Colon (tissue), 2 donors: ENCODE results near the gene WHRN.

Experiments
- FAIRE-seq: peaks from 2 replicates; lab custom pipeline; 2012; peaks lifted over from hg19 to GRCh38; lab: Jason Lieb, UNC
- donor health status: control.
- donor health status: control.

Gene WHRN

GRCh38 chr9:114397219-114397847, 107.9 kb downstream of the WHRN start:
- FAIRE-seq = no peak

- no peak for FAIRE-seq
Measured at GRCh38 chr9:114396558-114397218, 108.6 kb downstream of the WHRN start.

DNA sequence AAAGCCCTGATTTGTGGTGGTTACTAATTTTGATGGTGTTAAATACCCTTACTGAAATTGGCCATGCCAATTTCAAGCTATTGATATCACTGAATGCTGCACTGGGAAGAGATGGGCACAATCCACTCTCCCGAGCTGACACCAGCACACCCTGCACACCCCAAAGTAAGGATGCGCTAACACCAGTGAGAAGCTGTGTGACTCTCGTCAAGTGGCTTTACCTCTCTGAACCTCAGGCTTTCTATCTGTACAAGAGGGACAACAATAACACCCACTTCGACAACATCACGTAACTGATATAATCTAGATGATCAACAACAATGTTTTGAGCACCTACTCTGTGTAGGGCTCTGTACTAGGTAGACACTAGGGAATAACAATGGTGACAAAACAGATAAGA, 109.5 kb downstream of the WHRN start:
- no peak for FAIRE-seq

- no peak for FAIRE-seq
Measured at GRCh38 chr9:114395334-114395617, 110.0 kb downstream of the WHRN start.

- no peak for FAIRE-seq
Measured at GRCh38 chr9:114394523-114395333, 110.5 kb downstream of the WHRN start.

- no peak for FAIRE-seq
Measured at GRCh38 chr9:114392749-114393112, 112.5 kb downstream of the WHRN start.

- FAIRE-seq = no peak
Measured at GRCh38 chr9:114390952-114391351, 114.3 kb downstream of the WHRN start.

- no peak for FAIRE-seq
Measured at GRCh38 chr9:114389612-114390368, 115.5 kb downstream of the WHRN start.

DNA sequence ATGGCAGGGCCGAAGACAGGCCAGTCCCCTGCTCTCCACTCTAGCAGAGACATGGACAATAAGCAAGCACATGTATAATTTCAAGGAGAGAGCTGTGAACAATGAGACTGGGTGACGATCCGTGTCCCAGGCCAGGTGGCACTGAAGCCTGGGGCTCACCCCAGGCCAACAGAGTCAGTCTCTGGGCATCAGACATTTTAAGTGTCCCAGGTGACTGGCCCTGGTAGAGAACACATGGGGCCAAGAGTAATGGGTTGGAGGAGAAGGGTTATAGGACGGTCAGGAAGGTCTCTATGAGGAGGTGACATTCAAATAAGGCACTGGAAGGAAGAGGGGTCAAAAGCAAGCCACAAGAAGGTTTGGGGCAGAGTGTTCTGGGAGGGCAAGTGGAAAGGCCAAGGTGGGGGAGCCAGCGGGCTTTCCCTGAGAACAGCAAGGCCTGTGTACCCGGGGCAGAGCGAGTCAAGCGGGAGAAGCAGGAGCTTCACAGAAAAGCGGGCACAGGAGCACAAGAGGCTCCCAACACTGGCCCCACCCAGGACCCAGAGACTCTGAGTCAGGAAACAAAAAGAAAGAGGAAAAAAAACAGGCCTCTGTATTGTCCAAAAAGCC, 116.4 kb downstream of the WHRN start:
- FAIRE-seq = no peak

- no peak for FAIRE-seq
Measured at GRCh38 chr9:114388357-114388682, 117.0 kb downstream of the WHRN start.

DNA sequence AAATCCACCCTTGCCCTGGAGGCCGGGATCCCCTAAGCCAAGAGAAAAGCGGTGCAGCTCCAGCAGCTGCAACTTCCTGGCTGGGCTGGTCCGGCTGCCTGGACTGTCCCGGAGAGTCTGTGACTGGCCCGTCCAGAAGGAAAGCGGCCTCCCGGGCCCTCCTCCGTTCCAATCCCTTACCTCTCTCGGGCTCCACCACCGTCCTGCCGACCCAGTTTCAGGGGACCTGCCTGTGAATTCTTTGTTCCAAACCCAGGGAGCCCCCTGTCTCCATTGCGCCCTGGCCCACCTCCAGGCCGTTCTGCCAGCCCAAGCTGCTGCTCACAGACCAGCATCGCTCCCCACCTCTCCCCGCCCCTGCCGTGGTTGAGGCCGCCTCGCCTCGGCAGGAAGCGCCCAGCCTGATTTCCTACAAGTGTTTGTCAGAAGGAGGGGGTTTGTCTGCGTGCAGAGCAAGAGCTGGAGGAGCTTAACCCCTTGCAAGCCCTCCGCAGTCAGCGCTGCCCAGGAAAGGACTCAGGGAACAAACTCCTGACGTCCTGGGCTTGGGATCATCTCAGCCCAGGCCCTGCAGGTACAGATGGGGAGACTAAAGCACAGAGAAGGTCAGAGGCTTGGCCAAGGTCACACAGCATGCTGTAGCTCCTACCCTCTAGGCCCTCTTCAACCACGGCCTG, 117.5 kb downstream of the WHRN start, which contains the start of gene AKNA:
Gene AKNA, minus strand, starts transcription at position 303 of the 677 bp plus-strand sequence. CDS start 6,649 bp downstream, outside the sequence.
- no peak for FAIRE-seq

GRCh38 chr9:114386886-114387679, 118.2 kb downstream of the WHRN start:
- no peak for FAIRE-seq

- no peak for FAIRE-seq
Measured at GRCh38 chr9:114386361-114386885, 118.8 kb downstream of the WHRN start.

DNA sequence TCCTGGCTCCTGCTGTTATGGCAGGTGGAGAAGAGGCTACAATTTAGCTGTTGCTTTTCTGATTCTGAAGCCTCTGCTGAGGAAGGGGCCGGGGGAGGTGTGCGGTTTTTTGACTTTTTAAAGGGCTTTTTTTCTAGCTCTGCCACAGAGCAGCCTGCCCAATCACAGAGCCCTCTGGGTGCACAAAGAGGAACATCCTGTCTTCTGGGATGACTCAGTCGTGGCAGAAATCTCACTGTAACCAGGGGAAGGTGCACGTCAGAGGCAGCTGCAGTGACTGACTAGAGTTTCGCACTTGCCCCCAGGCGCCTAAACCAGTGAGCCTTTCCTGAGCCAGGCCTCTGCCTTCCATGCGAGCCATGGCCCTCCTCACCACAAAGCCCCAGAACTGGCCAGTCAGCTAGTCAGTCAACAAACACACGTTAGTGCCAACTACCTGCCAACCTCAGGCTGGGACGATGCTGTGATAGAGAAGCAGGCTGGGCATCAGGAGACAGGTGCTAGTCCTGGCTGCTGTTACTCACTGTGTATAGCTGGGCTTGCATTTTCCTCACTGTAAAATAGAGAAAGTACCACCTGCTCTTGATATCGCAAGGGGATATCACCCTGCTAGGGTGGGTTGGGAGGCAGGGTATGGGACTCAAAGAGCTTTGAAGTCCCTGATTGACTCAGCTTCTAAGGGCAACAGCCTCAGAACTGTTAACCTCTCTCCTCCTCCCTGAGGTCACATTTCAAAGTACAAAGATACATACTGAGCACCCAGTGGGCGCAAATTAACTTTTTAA, 119.7 kb downstream of the WHRN start:
- no peak for FAIRE-seq

- FAIRE-seq = no peak
Measured at GRCh38 chr9:114384836-114385396, 120.4 kb downstream of the WHRN start.

GRCh38 chr9:114384341-114384740, 120.9 kb downstream of the WHRN start:
- FAIRE-seq = no peak

DNA sequence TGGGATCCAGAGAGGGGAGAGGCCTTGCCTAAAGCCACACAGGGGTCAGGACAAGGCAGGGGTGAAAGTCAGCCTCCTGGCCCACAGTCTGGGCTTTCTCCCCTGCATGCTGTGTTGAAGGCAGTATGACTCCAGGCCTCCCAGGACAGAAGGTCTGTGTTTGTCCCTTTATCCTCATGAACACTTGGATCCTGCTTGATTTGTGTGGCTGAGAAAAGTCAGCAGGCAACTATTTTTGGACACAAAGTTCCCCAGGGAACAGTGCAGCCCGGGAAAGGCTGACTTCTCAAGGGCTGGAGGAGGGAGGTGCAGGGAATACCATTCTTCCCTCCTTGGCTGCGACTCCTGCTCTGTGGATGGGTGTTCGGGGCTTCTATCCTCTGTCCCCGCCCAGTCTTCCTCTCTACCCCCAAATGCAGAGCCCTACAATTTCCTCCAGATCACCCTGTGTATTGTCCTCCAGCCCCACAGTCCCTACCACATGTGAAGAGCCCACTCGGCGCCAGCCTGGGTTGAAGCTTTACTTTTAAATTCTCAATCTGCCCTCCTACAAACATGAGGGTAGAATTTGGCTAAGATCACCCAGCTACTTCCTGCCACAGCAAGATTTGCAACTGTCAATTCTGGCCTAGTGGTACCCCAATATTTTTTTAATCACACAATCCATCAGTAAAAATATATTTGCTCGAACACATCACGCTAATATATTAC, 121.6 kb downstream of the WHRN start:
- FAIRE-seq = no peak

DNA sequence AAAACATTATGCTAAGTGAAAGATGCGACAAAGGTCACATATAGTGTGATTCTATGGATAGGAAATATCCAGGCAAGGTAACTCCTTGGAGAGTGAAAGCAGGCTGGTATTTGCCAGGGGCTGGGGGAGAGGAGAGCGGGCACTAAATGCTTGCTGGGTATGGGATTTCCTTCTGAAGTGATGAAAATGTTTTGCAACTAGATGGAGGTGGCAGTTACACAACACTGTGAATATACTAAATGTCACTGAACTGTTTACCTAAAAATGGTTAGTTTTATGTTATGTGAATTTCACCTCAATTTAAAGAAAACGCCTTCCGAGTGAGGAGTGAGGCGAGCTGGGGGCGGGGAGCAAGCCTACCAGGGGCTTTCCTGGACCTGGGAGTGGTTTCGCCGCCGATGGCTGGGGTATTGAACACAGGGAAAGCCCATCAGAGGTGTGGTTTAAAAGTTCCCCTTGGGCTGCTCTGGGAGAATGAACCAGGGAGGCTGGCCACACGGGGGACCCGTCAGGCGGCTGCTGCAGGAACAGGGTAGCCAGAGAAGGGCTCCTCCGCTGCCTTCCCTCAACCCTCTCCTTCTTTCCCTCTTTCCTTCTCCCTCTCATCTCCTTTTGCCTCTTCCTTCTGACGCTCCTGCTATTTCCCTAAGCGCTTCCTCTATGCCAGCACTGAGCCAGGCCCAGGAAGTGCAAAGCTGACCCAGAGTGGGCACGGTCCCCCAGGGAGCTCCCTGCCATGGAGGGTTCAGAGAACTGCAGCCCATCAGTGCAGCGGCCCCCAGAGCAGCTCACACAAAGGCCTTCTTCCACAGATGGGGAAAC, 122.4 kb downstream of the WHRN start:
- FAIRE-seq = no peak
